OCI-LY1 (cell line): ENCODE measurements around the gene CTXND2.

ENCODE experiments used
- CTCF ChIP-seq: fragments of 200-600 bp; sonication (generic), shearing (Covaris generic); IDR thresholded peaks from 2 replicates; pipeline ENCODE4 v1.5.1; 2017; ENCODE audit warnings: mild to moderate bottlenecking, antibody characterized with exemption, low read length, moderate library complexity, mixed read lengths
- EZH2 ChIP-seq: fragments of 200-600 bp; sonication (generic), shearing (Covaris generic); IDR thresholded peaks from 2 replicates; pipeline ENCODE4 v1.8.0; 2017; ENCODE audit warnings: borderline replicate concordance, mixed run types, mild to moderate bottlenecking, antibody characterized with exemption, low read length, moderate library complexity, mixed read lengths

GRCh38 chr1:150922519-150922975 is 35.6 kb downstream of the CTXND2 start:
- peak; percentile 87 for TF ChIP-seq CTCF
- no peak for TF ChIP-seq EZH2
